Measurements from ENCODE around the gene PPP3CA.

Gene PPP3CA

GRCh38 chr4:100981447-100982204 is 365.7 kb downstream of the PPP3CA start:
- ChIA-PET POLR2A (no interaction called here), CTCF (no interaction called here)
- TF ChIP-seq BHLHE40 (IDR thresholded peaks at IDR 0.05; ENCODE audit: borderline replicate concordance) (no peak), PKNOX1 (IDR thresholded peaks at IDR 0.05) (no peak)
- no peak for DNase-seq (ENCODE audit: extremely low spot score)

- TF ChIP-seq BHLHE40 (IDR thresholded peaks at IDR 0.05; ENCODE audit: borderline replicate concordance) (no peak), SUZ12 (IDR thresholded peaks at IDR 0.05) (no peak), FOXM1 (IDR thresholded peaks at IDR 0.05; ENCODE audit: borderline replicate concordance) (no peak)
- POLR2A ChIA-PET: no interaction called here
- CTCF ChIA-PET: no interaction called here
Observed at GRCh38 chr4:100979736-100980135, 367.6 kb downstream of the PPP3CA start.

GRCh38 chr4:100977746-100978397 is 369.5 kb downstream of the PPP3CA start:
- ChIA-PET POLR2A (no interaction called here), CTCF (no interaction called here)
- DNase-seq (ENCODE audit: extremely low spot score): no peak
- TF ChIP-seq L3MBTL2 (conservative IDR thresholded peaks at IDR 0.05) (no peak), SP1 (IDR thresholded peaks at IDR 0.05) (no peak), FOXK2 (IDR thresholded peaks at IDR 0.05) (no peak), FOXA1 (IDR thresholded peaks at IDR 0.05) (no peak), HDGF (IDR thresholded peaks at IDR 0.05; ENCODE audit: borderline replicate concordance) (no peak), LEF1 (IDR thresholded peaks at IDR 0.05; ENCODE audit: borderline replicate concordance) (no peak), ARNT (IDR thresholded peaks at IDR 0.05) (no peak), SUZ12 (IDR thresholded peaks at IDR 0.05) (no peak), ELF4 (IDR thresholded peaks at IDR 0.05) (no peak), PKNOX1 (IDR thresholded peaks at IDR 0.05) (no peak), ZNF384 (IDR thresholded peaks at IDR 0.05) (no peak), TARDBP (IDR thresholded peaks at IDR 0.05) (no peak), CTBP1 (IDR thresholded peaks at IDR 0.05; ENCODE audit: borderline replicate concordance) (no peak), BHLHE40 (IDR thresholded peaks at IDR 0.05; ENCODE audit: borderline replicate concordance) (no peak), FOXM1 (IDR thresholded peaks at IDR 0.05; ENCODE audit: borderline replicate concordance) (no peak), NFRKB (IDR thresholded peaks at IDR 0.05) (no peak)

More at GRCh38 chr4:100979736-100980135, 367.6 kb downstream of the PPP3CA start:
- DNase-seq (ENCODE audit: extremely low spot score): no peak

DNA sequence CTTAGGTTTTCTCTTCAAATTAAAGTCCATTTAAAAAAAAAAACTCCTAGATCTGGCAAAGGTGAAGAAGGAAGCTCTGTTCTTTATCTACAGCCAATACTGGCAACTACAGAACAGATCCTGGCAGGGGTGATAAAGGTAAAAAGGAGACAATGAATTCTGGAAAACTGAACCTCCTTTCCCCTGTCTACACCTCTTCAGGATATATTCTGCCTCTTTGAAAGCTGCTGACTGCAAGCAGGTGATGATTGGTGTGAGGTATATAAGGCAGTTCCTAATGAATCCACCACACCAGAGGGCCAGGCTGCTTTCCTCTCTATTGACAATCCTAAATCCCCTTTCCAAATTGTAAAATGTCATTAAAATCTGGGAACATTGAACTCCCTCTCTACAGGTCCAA is 370.1 kb downstream of the PPP3CA start:
- CTCF ChIA-PET: no interaction called here
- no peak for TF ChIP-seq TARDBP (IDR thresholded peaks at IDR 0.05)
- TF ChIP-seq ZNF384 (IDR thresholded peaks at IDR 0.05): no peak
- no peak for TF ChIP-seq HDGF (IDR thresholded peaks at IDR 0.05; ENCODE audit: borderline replicate concordance)
- TF ChIP-seq BHLHE40 (IDR thresholded peaks at IDR 0.05; ENCODE audit: borderline replicate concordance): no peak
- no peak for TF ChIP-seq FOXM1 (IDR thresholded peaks at IDR 0.05; ENCODE audit: borderline replicate concordance)
- no peak for TF ChIP-seq ELF4 (IDR thresholded peaks at IDR 0.05)
- no peak for TF ChIP-seq PKNOX1 (IDR thresholded peaks at IDR 0.05)
- TF ChIP-seq FOXA1 (IDR thresholded peaks at IDR 0.05): no peak
- TF ChIP-seq CTBP1 (IDR thresholded peaks at IDR 0.05; ENCODE audit: borderline replicate concordance): no peak
- TF ChIP-seq SUZ12 (IDR thresholded peaks at IDR 0.05): no peak
- no peak for TF ChIP-seq ARNT (IDR thresholded peaks at IDR 0.05)
- no peak for TF ChIP-seq L3MBTL2 (conservative IDR thresholded peaks at IDR 0.05)
- TF ChIP-seq SP1 (IDR thresholded peaks at IDR 0.05): no peak
- no peak for TF ChIP-seq FOXK2 (IDR thresholded peaks at IDR 0.05)
- TF ChIP-seq NFRKB (IDR thresholded peaks at IDR 0.05): no peak
- no peak for TF ChIP-seq LEF1 (IDR thresholded peaks at IDR 0.05; ENCODE audit: borderline replicate concordance)
- DNase-seq (ENCODE audit: extremely low spot score): no peak
- POLR2A ChIA-PET: no interaction called here

Data from HEK293T (cell line).